ENCODE results near the gene RPP38.

Gene RPP38

GRCh38 chr10:15097011-15097812 lies at the start of gene RPP38:
Gene RPP38, plus strand, starts transcription at chr10:15097355. Its CDS starts 5,960 bp downstream, at chr10:15103315.
- peak; percentile 37 for DNase-seq

DNA sequence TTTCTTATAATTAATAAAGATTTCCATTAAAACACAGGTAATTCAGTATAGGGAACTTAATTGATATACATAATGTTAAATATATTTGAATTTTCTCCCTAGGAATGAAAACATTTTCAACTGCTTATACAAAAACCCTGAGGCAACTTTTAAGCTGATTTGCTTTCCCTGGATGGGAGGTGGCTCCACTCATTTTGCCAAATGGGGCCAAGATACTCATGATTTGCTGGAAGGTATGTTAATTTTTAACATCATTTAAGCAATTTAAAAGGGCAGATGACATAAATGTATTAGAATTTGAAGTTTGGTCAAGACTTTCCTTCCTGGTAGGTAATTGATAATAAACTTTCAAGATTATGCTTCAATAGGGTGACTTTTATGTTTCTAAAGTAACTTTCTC lies 47.6 kb upstream of the RPP38 start:
- DNase-seq: no peak

GRCh38 chr10:15052121-15052520 lies 45.0 kb upstream of the RPP38 start:
- DNase-seq: no peak

GRCh38 chr10:15053061-15053460 lies 44.1 kb upstream of the RPP38 start:
- no peak for DNase-seq

DNA sequence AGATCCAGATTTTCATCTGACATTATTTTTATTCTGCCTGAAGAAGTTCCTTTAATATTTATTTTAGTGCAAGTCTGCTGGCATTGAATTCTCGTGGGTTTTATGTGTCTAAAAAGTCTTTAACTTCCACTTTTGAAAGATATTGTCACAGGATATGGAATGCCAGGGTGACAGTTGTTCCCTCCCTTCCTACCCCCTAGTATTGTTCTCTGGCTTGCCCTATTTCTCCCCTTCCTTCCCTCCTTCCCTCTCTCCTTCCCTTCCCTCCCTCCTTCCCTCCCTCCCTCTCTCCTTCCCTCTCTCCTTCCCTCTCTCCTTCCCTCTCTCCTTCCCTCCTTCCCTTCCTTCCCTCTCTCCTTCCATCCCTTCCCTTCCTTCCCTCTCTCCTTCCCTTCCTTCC lies 38.5 kb upstream of the RPP38 start:
- no peak for DNase-seq

DNA sequence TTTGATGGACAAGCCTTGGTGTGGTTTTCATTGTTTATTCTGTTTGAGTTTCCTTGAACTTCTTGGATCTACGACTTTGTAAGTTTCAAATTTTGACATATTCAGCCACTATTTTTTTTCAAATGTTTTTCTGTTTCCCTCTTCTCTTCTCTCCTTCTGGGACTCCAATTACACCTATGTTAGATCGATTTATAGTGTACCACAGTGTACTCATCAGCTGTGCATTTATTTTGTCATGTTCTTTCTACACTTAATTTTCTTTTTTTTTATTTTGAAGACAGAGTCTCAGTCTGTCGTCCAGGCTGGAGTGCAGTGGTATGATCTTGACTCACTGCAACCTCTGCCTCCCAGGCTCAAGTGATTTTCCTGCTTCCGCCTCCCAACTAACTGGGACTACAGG lies 37.2 kb upstream of the RPP38 start:
- DNase-seq: no peak

GRCh38 chr10:15060638-15061037 lies 36.5 kb upstream of the RPP38 start:
- DNase-seq: no peak

GRCh38 chr10:15067154-15067553 lies 30.0 kb upstream of the RPP38 start:
- no peak for DNase-seq

DNA sequence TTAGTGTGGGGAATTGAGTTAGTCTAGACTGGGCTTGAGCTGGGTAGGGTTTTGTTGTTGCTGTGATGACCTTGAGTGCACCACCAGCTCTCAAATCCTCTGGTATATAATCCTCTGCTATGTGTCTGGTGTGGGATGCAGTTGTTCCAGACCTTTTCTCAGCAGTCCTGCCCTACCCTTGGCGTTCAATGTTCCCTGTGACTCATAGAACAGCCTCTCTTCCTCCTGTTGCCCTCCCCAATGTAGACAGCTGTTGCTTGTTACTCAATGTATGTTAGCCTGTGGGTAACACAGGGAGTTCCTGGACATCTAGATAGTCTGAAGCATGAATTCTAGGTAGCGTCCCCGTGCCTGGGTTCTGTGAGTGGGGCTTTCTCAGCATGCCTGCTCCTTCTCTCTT lies 28.4 kb upstream of the RPP38 start:
- no peak for DNase-seq

DNA sequence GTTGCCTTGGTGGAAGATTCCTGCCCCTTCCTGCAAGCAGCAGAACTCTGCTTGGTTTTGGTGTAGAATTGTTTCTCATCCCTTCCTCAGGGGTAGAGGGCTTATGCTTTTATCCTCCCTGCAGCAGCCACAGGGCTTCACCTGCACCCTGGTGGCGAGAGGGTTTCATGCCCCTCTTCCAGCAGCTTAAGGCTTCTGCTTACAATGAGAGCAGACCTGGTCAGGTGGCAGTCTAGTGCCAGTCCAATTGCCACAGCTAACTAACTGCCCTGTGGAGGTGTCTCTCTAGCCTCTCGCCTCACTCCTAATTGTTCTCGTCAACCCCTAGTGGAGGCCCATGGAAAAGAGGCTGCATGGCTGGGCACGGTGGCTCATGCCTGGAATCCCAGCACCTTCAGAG lies 27.9 kb upstream of the RPP38 start:
- no peak for DNase-seq

DNA sequence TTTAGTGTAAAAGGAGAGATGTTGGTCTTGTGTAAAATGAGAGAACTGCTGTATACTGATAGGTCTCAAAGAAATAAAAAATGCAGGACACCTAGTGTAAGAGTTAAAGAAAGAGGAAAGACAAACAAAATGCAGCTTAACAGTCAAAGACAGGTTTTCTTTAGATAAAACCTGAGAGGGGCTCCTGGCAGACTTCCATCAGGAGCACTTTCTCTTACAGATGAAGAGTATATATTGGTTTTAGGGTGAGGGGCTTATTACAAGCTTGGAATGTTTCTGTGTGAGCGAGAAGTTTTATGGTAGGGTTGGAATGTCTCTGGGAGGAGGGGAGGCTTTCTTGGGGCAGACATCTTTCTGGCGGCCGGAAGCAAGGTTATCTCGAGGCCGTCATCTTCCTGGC lies 24.8 kb upstream of the RPP38 start:
- DNase-seq: no peak

GRCh38 chr10:15075421-15075820 lies 21.7 kb upstream of the RPP38 start:
- no peak for DNase-seq

GRCh38 chr10:15083674-15084501 lies 13.3 kb upstream of the RPP38 start:
- no peak for DNase-seq

- no peak for DNase-seq
Observed at GRCh38 chr10:15084502-15084922, 12.6 kb upstream of the RPP38 start.

DNA sequence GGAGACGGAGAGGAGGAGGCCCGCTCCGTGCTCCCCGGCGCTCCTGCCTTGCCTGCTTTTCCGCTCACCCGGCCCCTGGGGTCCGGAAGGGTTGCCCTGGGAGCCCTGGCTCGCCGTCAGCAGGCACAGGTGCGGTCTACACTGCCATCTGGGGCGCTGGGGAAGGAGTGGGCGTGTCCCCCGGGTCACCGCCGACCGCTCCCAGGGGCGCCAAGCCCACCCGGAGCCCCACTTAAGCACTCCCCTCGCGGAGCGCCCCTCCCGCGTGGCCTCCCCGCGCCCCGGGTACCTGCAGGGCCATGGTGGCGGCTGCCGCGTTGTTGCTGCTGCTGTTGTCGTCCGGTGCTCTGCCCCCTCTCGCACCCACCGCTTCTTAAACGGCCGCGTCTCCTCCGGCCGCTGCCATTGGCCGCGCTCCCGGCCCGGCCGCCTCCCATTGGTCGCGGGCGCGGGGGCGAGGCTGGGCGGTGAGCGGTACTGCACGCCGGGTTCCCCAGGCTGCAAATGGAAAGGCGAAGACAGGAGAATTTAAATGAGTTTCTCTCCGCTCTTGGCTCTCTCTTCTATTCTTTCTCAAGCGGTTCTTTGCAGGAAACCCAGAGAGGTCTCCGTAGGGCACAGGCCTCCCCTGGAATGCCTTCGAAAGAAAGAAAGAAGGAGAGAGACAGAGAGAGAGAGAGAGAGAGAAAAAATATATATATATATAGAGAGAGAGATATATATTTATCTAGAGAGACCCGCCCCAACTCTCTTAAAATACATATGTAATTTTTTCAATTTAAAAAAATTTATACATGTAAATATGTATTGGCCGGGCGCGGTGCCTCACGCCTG lies 8.5 kb upstream of the RPP38 start, which contains the start of gene ACBD7:
Gene ACBD7 (minus strand): TSS at position 349 of the 834 bp plus-strand sequence. CDS start 48 bp downstream, at position 301.
- DNase-seq: peak; percentile 18

DNA sequence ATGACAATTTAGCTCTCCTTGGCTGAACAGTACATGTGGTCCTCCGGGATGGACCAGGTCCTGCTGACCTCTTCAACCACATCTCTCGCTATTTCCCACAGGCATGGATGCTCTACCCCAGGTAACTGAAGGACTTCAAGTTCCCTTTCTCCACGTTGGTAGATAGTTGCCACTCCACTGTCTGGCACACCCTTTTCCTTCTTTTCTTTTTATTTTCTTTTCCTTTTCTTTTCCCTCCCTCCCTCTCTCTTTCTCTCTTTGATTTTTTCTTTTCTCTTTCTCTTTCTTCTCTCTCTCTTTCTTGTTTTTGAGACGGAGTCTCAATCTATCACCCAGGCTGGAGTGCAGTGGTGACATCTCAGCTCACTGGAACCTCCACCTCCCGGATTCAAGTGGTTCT lies 5.7 kb upstream of the RPP38 start:
- DNase-seq: no peak

DNA sequence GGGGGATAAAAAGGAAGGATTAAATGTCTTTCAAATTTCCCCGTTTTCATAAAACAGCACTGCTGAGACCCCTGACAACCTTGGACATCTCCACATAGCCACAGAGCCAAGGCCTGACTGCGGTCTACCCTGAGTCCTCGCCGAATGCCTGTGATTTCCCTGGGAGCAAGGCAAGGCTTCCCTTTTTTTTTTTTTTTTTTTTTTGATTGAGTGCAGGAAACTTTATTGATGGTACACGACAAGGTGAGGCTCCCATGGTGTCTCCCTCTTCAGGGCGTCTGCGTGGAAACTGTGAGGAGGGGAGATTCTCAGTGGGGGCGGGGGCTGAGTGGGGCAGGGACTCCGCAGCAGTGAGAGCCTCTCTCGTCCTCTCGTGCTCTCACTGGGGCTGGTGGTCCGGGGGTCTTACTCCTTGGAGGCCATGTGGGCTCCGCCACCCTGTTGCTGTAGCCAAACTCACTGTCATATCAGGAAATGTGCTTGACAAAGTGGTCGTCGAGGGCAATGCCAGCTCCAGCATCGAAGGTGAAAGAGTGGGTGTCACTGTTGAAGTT lies 4.2 kb upstream of the RPP38 start:
- no peak for DNase-seq

DNA sequence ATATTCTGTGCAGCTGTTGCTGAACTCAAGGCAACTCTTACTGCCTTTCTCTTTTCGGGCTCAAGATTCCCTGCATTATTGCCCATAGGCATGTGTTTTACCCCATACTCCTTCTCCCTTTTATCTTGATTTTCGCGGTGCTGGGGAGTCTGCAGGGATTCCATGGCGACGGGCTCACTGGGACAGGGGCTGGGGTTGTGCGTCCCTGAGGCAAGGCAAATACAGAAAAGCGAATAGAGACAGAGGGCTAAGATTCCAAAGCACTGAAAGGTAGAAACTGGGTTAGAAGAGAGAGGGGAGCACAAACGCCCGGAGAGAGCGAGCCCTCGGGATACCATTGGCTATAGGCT lies 519 bp upstream of the RPP38 start:
- DNase-seq: no peak

- DNase-seq: no peak
Observed at GRCh38 chr10:15099886-15100285, 2.7 kb downstream of the RPP38 start.

- no peak for DNase-seq
Observed at GRCh38 chr10:15103513-15103912, 6.4 kb downstream of the RPP38 start.

GRCh38 chr10:15106352-15107013 lies 9.3 kb downstream of the RPP38 start:
- no peak for DNase-seq

DNA sequence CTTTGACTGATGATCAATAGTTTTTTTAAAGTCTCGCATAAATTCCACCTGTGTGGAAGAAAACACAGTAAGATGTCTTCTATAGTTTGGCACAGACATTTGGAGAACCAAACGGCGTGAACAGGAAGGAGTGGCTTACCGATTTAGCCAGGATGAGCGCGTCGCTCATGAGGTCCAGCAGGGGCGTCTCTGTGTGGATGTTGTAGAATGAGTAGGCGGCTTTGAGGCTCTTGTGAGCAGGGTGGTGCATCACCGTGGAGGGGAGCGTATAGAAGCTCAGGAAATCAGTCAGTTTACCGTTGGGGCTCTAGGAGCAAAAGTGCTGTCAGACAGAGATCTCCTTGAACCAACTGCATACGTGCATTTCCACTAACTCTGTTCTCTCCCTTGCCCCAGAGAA lies 15.5 kb downstream of the RPP38 start:
- DNase-seq: no peak
